HL-60 (cell line): ENCODE data around the gene AQP12A.

Experiments
- DNase-seq, 2 experiments: peaks; one replicate each; pipeline ENCODE4 v3.0.0-alpha.2; 2010 to 2020; ENCODE audit warnings: low read depth in 1 of 2, low spot score in 1 of 2
- H3K27ac ChIP-seq: fragments of 250-450 bp; sonication (Bioruptor Pico); replicated peaks from 2 replicates; pipeline ENCODE4 v1.5.1; 2020; ENCODE audit warnings: mild to moderate bottlenecking, moderate library complexity
- H3K27me3 ChIP-seq: fragments of 250-450 bp; sonication (Bioruptor Pico); 2 replicates; pipeline ENCODE4 v1.5.1; 2021; ENCODE audit warnings: mild to moderate bottlenecking, moderate library complexity; ENCODE audit not compliant: insufficient read depth, poor library complexity, severe bottlenecking
- H3K4me3 ChIP-seq: replicated peaks from 2 replicates; pipeline ENCODE4 v1.5.1; 2011; ENCODE audit warnings: mild to moderate bottlenecking, control low read depth, low read length; ENCODE audit not compliant: insufficient read depth
- GABPA ChIP-seq: IDR thresholded peaks from 2 replicates; pipeline ENCODE4 v1.6.1; 2012; ENCODE audit warnings: low read depth
- POLR2AphosphoS5 ChIP-seq: IDR thresholded peaks from 2 replicates; pipeline ENCODE4 v1.6.1; 2012; ENCODE audit warnings: low read depth
- SPI1 ChIP-seq: IDR thresholded peaks from 2 replicates; pipeline ENCODE4 v1.6.1; 2012; ENCODE audit warnings: low read depth, mild to moderate bottlenecking, borderline replicate concordance
- TF ChIP-seq, protein P1 (sequence below): IDR thresholded peaks from 2 replicates; pipeline ENCODE4 v1.6.1; 2012; ENCODE audit warnings: low read depth; ENCODE audit not compliant: insufficient replicate concordance
- TF ChIP-seq, protein P2 (sequence below): IDR thresholded peaks from one replicate; pipeline ENCODE4 v1.5.1; 2011; ENCODE audit warnings: low read length, control low read depth, inconsistent platforms; ENCODE audit not compliant: insufficient read depth

AQP12A gene

DNA sequence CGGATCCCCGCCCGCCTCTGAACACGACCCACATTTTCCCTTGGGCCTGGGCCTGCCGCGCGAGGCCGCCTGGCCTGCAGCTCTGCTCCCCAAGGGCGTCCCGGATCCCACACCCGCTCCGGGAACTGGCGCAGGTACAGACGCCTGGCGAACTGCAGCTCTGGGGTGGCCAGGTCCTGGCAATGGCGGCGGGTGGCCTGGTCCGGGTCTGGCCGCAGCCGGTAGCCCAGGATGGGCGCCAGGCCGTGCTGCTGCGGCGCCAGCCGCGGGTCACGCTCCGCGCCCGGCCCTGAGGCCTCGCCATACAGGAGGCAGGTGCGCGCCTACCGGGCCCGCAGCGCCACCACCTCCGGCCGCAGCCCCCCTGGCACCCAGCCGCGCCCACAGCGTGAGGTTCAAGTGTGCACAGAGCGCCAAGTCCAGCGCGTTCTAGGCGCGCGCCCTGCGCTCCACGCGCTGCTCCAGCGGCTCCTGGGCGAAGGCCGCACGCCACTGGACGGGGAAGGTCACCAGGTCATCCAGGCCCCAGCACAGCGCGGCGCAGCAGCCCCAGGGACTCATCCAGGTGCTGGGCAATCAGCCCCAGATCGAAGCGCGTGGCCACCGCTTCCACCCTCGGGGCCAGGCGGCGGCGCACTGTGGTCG, 9.5 kb downstream of the AQP12A start:
- DNase-seq = no peak
- no peak overlapping the region for H3K27ac ChIP-seq
- H3K4me3 ChIP-seq = no peak overlapping the region
- peaks cover 9% of the 10 kb centered on the region for H3K27me3 ChIP-seq
- TF ChIP-seq, protein P1, sequence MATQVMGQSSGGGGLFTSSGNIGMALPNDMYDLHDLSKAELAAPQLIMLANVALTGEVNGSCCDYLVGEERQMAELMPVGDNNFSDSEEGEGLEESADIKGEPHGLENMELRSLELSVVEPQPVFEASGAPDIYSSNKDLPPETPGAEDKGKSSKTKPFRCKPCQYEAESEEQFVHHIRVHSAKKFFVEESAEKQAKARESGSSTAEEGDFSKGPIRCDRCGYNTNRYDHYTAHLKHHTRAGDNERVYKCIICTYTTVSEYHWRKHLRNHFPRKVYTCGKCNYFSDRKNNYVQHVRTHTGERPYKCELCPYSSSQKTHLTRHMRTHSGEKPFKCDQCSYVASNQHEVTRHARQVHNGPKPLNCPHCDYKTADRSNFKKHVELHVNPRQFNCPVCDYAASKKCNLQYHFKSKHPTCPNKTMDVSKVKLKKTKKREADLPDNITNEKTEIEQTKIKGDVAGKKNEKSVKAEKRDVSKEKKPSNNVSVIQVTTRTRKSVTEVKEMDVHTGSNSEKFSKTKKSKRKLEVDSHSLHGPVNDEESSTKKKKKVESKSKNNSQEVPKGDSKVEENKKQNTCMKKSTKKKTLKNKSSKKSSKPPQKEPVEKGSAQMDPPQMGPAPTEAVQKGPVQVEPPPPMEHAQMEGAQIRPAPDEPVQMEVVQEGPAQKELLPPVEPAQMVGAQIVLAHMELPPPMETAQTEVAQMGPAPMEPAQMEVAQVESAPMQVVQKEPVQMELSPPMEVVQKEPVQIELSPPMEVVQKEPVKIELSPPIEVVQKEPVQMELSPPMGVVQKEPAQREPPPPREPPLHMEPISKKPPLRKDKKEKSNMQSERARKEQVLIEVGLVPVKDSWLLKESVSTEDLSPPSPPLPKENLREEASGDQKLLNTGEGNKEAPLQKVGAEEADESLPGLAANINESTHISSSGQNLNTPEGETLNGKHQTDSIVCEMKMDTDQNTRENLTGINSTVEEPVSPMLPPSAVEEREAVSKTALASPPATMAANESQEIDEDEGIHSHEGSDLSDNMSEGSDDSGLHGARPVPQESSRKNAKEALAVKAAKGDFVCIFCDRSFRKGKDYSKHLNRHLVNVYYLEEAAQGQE = no peak

DNA sequence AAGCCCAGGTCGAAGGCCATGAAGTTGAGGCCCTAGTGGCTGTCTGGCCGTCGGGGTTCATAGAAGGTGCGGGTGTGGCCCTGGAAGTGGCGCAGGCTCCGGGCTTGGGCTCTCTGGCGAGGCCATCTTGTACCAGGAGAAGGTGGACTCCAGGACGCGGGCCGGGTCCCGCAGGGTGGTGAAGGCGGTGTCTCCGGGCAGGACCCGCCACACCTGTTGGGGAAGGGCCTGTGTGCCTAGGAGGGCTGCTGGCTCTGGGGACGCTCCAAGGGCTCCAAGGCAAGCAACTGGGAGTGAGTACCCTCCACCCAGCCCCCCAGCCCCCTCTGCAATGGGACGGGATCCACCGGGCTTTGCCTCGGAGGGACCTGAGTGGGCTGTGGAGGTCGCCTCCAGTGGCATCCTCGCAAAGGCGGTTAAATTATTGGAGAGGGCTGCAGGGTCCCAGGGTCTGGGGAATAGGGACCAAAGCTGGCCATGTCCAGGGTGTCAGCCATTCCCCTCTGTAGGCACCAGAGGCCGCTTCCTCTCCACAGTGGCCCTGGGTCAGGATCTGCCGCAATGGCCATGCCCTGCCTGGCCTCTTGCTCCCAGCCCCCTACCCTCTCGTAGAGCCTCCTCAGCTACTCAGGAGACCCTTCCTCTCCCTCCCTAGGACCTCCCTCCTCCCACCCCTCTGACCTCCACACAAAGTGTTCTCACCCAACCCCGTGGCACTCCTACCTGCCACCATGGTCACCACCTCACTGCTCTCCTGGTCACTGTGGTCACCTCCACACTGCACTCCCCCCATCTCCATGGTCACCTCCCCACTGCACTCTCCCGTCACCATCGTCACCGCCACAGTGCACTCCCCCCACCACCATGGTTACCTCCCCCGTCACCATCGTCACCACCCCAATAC, 10.3 kb downstream of the AQP12A start:
- TF ChIP-seq POLR2AphosphoS5 (no peak), SPI1 (no peak), GABPA (no peak)
- TF ChIP-seq, protein P1 = no peak
- TF ChIP-seq, protein P2, sequence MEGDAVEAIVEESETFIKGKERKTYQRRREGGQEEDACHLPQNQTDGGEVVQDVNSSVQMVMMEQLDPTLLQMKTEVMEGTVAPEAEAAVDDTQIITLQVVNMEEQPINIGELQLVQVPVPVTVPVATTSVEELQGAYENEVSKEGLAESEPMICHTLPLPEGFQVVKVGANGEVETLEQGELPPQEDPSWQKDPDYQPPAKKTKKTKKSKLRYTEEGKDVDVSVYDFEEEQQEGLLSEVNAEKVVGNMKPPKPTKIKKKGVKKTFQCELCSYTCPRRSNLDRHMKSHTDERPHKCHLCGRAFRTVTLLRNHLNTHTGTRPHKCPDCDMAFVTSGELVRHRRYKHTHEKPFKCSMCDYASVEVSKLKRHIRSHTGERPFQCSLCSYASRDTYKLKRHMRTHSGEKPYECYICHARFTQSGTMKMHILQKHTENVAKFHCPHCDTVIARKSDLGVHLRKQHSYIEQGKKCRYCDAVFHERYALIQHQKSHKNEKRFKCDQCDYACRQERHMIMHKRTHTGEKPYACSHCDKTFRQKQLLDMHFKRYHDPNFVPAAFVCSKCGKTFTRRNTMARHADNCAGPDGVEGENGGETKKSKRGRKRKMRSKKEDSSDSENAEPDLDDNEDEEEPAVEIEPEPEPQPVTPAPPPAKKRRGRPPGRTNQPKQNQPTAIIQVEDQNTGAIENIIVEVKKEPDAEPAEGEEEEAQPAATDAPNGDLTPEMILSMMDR = no peak
- Histone ChIP-seq H3K4me3 (no peak overlapping the region), H3K27ac (no peak overlapping the region), H3K27me3 (peaks cover 9% of the 10 kb centered on the region)
- no peak for DNase-seq

DNA sequence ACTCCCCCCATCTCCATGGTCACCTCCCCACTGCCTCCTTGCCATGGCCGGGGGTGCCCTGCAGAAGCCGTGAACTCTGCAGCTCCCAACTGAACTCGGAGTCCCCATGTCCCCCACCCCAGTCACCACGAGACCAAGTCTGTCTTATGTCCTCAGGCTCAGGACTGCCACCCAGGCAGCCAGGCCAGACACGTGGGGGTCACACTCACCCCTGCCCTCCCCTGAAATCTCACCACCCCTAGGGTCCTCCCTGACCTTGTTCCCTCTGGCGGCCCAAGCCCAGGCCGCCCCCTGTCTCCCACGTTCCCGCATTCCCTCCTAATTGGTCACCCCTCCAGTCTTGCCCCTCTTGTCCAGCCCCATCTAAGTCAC, 11.0 kb downstream of the AQP12A start:
- no peak for TF ChIP-seq POLR2AphosphoS5
- TF ChIP-seq, protein P2 = no peak
- TF ChIP-seq, protein P1 = no peak
- no peak for TF ChIP-seq SPI1
- no peak for TF ChIP-seq GABPA
- Histone ChIP-seq H3K27me3 (peaks cover 9% of the 10 kb centered on the region), H3K27ac (no peak overlapping the region), H3K4me3 (no peak overlapping the region)
- DNase-seq = no peak
